Dedifferentiated amniotic fluid mesenchymal stem cell (primary cell): ENCODE results near the gene RIMS1.
A peak's percentile ranks its signal among the peaks of the same experiment; 100 is the strongest.

Experiments used
- DNase-seq: peaks from one replicate; pipeline ENCODE4 v3.0.0-alpha.2; 2016; ENCODE audit errors: extremely low spot score

The RIMS1 gene

DNA sequence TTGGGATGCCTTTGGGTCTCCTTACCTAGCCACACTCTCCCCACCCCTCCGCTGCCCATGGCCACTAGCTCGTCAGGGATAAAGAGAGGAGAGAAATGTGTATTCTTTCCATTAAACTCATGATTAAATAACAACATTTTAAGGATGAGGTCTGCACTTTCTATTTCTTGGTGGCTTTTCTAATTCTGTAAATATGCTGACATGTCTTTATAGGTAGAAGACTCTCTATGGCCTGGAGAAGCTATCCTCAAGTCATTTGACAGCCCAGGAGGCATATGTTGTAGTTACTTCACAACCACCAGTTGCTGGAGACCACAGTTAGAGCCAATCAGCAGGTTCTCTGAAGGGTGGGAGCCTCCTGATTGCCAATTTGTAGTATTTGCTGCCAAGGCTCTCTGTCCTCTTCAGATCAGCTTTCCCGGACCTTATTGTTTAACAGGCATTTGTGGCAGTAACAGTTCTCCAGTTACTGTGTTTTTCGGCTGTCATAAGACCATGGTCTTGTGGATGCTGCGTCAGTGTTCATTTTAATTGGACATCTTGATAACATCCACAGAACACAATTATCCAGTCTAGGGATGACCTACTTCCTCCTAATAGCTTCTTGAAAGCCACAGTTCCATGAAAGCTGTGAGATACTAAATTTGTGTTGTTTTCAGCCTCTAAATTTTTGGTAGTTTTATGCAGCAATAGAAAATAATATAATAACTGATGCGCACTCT is 530.6 kb downstream of the RIMS1 start:
- no peak for DNase-seq

DNA sequence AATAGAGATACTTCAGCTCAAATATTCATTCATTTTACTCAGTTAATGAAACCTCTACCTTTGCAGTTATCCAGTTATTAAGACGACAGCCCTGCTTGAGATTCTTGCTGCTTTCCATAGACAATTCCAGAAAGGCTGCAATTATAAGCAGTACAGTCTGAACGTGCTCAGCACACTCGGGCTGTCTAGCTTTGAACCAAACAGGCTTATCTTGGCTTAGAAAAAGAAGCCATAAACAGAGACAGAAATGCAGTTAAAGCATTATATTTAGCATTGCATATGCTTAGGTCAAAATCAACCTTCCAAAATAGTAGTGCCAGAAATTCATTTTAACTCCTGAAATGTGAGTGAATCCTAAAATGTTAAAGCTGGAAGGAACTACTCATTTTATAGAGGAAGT is 531.4 kb downstream of the RIMS1 start:
- no peak for DNase-seq

DNA sequence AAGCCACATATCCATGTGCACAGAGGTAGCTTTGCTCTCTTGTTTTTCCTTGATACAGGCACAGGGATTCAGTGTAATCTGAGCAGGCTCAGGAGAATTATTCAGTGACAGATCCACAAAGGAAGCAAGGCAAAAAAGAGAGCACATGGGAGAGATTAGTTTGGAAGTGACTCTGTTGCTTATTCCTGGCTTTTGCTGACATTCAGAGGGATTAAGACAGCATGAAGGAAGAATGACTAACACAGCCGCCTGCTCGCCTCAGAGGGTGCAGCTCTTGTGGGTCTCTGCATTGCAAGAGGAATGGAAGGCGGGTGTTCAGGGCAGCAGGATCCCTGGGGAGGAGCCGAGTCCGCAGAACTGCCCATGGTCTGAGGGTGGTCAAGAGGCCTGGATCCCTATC is 532.1 kb downstream of the RIMS1 start:
- peak; percentile 89 for DNase-seq

DNA sequence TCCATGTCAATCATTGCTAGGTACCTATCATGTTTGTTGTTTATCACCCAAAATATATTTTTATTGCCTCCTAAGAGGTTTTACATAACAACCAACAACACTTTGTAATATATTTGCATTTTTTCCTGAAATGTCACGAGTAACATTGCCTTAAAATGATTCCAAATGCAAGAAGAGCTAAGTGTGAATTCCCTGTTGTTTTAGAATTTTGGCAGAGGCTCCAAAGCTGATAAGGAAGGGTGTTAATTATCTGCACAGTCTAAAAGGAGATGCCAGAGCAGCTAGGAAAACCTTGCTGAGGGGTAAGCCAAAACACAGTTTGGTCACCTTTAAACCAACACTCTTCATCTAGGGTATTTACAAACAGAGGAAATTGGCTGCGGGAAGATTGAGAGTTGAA is 533.6 kb downstream of the RIMS1 start:
- no peak for DNase-seq

- no peak for DNase-seq
These were observed 534.1 kb downstream of the RIMS1 start for GRCh38 chr6:72420409-72420808.

GRCh38 chr6:72421387-72421786 is 535.0 kb downstream of the RIMS1 start:
- no peak for DNase-seq

DNA sequence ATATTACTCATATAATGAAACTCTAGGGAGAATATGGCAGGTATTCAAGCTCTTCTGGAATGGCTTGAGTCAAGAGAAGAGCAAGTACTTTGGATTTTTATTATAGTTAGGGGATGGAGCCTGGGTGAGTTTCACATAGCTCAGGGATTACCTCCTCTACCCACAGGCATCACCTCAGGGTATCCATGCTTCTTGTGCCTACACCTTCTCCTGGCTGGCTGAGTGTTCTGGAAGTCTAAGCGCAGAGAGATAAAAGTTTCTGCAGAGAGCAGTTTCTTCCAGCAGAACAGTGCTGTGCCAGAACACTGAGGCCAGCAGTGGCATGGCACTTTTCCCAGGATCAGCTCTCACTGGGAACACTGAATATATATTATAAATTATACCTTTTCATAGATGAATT is 535.8 kb downstream of the RIMS1 start:
- no peak for DNase-seq

DNA sequence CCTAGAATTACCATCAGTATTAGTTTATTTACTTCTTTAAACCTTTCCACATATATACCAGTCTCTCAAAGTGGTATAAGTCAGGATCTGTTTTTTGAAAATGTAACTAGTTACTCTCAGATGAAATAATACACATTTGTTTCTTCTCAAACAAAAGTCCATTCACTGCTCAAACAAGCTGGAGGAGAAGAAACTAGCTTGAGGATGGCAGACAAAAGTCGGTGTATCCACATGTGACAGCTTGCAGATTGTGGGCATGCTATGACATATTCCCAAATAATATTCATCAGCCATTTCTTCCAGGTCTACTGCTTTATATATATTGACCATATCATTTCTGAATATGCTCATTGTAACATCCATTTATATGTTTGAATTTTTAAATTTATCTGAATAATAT is 538.1 kb downstream of the RIMS1 start:
- DNase-seq, result no peak

DNA sequence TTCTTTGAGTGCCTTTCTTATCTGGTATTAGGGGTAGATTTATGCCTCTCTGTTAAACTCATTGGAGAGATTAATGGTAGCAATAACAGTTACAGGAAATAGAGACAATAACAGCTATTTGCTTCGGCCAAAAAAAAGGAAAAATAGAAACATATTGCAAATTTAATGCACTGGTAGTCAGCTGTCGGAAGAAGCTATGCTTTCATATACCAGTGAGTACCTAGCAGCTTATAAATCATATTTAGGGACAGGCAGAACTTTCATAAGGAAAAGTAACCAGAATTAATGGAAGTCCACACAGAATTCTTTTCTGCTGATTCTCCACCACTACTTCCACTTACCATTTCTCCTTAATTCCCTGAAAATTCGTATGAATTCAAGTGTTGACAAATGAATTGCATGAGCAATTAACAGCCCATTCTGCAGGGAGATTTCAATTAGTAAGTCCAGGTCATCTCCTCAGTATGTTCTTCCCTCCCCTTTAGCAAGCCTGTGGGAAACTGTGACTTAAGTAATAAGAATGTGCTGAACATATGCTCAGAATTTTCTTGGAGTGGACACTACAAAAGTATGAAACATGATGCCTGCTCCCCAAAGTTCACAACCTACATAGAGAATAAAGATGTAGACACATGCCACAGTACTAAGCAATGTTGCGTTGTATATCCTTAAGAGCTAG is 538.8 kb downstream of the RIMS1 start:
- peak; percentile 87 for DNase-seq

DNA sequence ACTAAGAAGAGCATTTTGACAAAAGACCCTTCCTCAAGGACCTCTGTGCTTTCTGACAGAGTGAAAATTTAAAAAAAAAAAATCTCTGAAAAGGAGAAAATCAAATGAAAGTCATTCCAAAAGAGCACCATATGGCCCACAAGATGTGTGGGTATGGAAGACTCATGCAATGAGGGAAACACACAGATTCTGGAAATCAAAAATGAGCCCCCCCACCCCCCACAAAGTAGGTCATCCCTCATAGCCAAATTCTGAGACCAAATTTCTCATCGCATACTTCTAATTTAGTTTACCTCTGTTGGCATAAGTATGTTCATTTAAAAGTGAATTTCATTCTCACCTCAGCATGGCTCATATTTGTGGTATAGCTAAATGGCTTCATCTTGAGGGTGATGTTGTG is 554.3 kb downstream of the RIMS1 start:
- no peak for DNase-seq

GRCh38 chr6:72446430-72446829 is 560.1 kb downstream of the RIMS1 start:
- no peak for DNase-seq
